Gastrocnemius medialis (tissue), 4 donors: ENCODE data around the gene SMARCB1. TPM values are rescaled to one million over a fixed set of nuclear protein-coding genes. Genes with fewer than 3 reads are reported as not detected.

Source experiments
- ATAC-seq, 2 donors: fragments of 150-250 bp; one replicate each; pipeline ENCODE4 v1.9.1; 2016
- DNase-seq, 2 donors: peaks; one replicate each; pipeline ENCODE4 v3.0.0-alpha.2; 2019
- H3K27ac ChIP-seq, 4 donors: fragments of 200-600 bp; sonication (generic); 1 replicate in 1 of 4; 2 replicates in 3 of 4; pipeline ENCODE4 v1.5.1; 2016 to 2018; ENCODE audit warnings: mild to moderate bottlenecking in 2 of 4, moderate library complexity in 1 of 4
- H3K27me3 ChIP-seq, 3 donors: fragments of 200-600 bp; sonication (generic) in 2 of 3; 1 replicate in 1 of 3; 2 replicates in 2 of 3; pipeline versions ENCODE4 v1.5.1 to v1.6.0; 2016 to 2019; ENCODE audit warnings: mild to moderate bottlenecking in 1 of 3, moderate library complexity in 1 of 3
- H3K36me3 ChIP-seq, 2 donors: fragments of 200-600 bp; sonication (generic) in 1 of 2; one replicate each; pipeline ENCODE4 v1.5.1; 2017 to 2018
- H3K4me1 ChIP-seq, 2 donors: fragments of 200-600 bp; sonication (generic) in 1 of 2; one replicate each; pipeline ENCODE4 v1.5.1; 2016 to 2017; ENCODE audit warnings: mild to moderate bottlenecking in 2 of 2
- H3K4me3 ChIP-seq, 4 donors: fragments of 200-600 bp; sonication (generic) in 3 of 4; 1 replicate in 1 of 4; 2 replicates in 3 of 4; pipeline ENCODE4 v1.5.1; 2016 to 2019; ENCODE audit warnings: mild to moderate bottlenecking in 2 of 4
- H3K9me3 ChIP-seq, 3 donors: fragments of 200-600 bp; sonication (generic) in 2 of 3; 1 replicate in 1 of 3; 2 replicates in 2 of 3; pipeline ENCODE4 v1.5.1; 2016 to 2019
- CTCF ChIP-seq, 5 experiments: fragments of 450-650 bp in 3 of 5; fragments of 200-600 bp in 2 of 5; sonication (generic) in 2 of 5; IDR thresholded peaks in 4 of 5; conservative IDR thresholded peaks in 1 of 5; 1 replicate in 4 of 5; 2 replicates in 1 of 5; pipeline ENCODE4 v1.5.1; 2016 to 2019; ENCODE audit warnings: antibody characterized with exemption in 5 of 5, mild to moderate bottlenecking in 3 of 5, moderate library complexity in 3 of 5
- POLR2A ChIP-seq, 2 donors: fragments of 450-650 bp; IDR thresholded peaks; one replicate each; pipeline ENCODE4 v1.6.1; 2017; ENCODE audit warnings: antibody characterized with exemption in 2 of 2, mild to moderate bottlenecking in 2 of 2, moderate library complexity in 2 of 2
- in situ Hi-C, 4 donors: fragments of 200-750 bp; cut with MboI; loops; one replicate each; pipeline versions ENCODE4 v1.15.0 to v1.8.0; 2017; ENCODE audit warnings: low sequenced_read_pairs in 4 of 4
- intact Hi-C: fragments of 100-400 bp; cut with DNase I; formaldehyde crosslinking; loops from one replicate; pipeline ENCODE4 v1.15.1; 2023; ENCODE audit warnings: low total_unique reads
- total RNA-seq, 4 donors: library from RNA; depleted of rRNA; stranded (reverse); fragments of >200 nt; gene quantifications; one replicate each; pipeline versions ENCODE4 v1.1.0 to v1.2.3, GENCODE V29; 2016

The SMARCB1 gene
- total RNA-seq, 4 donors from 2014 or later: 37.8 to 65.6 (median 55.2) TPM

DNA sequence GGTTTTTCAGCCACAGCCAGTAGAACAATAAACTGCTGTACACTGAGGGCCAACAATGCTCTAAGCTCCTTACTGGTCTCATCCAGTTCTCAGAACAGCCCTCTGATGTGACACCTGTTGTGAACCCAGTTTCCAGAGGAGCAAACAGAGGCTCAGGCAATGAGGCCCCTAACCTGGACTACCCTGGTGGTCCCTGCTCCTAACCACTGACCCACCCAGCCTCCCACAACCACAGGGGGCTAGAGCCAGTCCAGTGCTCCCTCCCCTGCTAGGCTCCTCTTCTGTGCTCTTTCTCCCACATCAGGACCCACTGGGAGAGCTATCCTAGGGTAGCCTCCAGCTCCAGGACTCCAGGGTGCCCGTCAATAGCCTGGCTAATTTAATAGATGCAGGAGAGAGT, 4.1 kb upstream of the SMARCB1 start:
- Histone ChIP-seq H3K4me1 (peaks cover 6 to 15% of the 10 kb centered on the region in 2 donors), H3K27ac (no peak overlapping the region), H3K27me3 (no peaks in the 10 kb centered on the region), H3K4me3 (no peak overlapping the region), H3K36me3 (no peaks in the 10 kb centered on the region), H3K9me3 (no peaks in the 10 kb centered on the region)
- in situ Hi-C loops: loop anchor here in 1 of 4 donors (5.0 kb wide), 1 partner anchor 65 kb away; no protein-coding TSS in a partner anchor
- TF ChIP-seq POLR2A (IDR thresholded peaks at IDR 0.05) (no peak), CTCF (IDR thresholded peaks at IDR 0.05 in 4 of 5, conservative IDR thresholded peaks at IDR 0.05 in 1 of 5) (no peak)
- DNase-seq (no peak), ATAC-seq (no peak)
- intact Hi-C loops: no loop called here

DNA sequence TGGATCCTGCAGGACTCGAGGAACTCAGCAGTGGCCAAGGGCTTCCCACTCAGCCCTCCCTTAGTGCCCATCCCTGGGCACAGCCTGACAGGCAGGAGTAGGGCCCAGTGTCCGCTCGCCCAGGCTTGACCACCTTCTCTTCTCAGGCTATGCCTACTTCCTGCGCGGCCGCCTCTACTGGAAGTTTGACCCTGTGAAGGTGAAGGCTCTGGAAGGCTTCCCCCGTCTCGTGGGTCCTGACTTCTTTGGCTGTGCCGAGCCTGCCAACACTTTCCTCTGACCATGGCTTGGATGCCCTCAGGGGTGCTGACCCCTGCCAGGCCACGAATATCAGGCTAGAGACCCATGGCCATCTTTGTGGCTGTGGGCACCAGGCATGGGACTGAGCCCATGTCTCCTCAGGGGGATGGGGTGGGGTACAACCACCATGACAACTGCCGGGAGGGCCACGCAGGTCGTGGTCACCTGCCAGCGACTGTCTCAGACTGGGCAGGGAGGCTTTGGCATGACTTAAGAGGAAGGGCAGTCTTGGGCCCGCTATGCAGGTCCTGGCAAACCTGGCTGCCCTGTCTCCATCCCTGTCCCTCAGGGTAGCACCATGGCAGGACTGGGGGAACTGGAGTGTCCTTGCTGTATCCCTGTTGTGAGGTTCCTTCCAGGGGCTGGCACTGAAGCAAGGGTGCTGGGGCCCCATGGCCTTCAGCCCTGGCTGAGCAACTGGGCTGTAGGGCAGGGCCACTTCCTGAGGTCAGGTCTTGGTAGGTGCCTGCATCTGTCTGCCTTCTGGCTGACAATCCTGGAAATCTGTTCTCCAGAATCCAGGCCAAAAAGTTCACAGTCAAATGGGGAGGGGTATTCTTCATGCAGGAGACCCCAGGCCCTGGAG, 3.3 kb upstream of the SMARCB1 start:
- ATAC-seq (no peak), DNase-seq (no peak)
- H3K27me3 ChIP-seq: no peaks in the 10 kb centered on the region
- no peak overlapping the region for H3K4me3 ChIP-seq
- intact Hi-C loops (no loop called here), in situ Hi-C loops (loop anchor here in 1 of 4 donors (5.0 kb wide), 1 partner anchor 64 kb away; no protein-coding TSS in a partner anchor)
- H3K27ac ChIP-seq: no peak overlapping the region
- H3K4me1 ChIP-seq: peaks cover 14 to 21% of the 10 kb centered on the region in 2 donors
- no peaks in the 10 kb centered on the region for H3K9me3 ChIP-seq
- TF ChIP-seq CTCF (IDR thresholded peaks at IDR 0.05 in 4 of 5, conservative IDR thresholded peaks at IDR 0.05 in 1 of 5) (no peak), POLR2A (IDR thresholded peaks at IDR 0.05) (no peak)
- no peaks in the 10 kb centered on the region for H3K36me3 ChIP-seq

GRCh38 chr22:23784215-23784732, 2.5 kb upstream of the SMARCB1 start:
- Histone ChIP-seq H3K27me3 (no peaks in the 10 kb centered on the region), H3K4me1 (peaks cover 20 to 28% of the 10 kb centered on the region in 2 donors), H3K36me3 (no peaks in the 10 kb centered on the region), H3K4me3 (no peak overlapping the region), H3K9me3 (no peaks in the 10 kb centered on the region), H3K27ac (peak overlapping the region in 2 of 4 donors; percentile 30 to 49)
- TF ChIP-seq POLR2A (IDR thresholded peaks at IDR 0.05): no peak
- TF ChIP-seq CTCF (IDR thresholded peaks at IDR 0.05 in 4 of 5, conservative IDR thresholded peaks at IDR 0.05 in 1 of 5): no peak
- DNase-seq (no peak), ATAC-seq (no peak)
- in situ Hi-C loops (loop anchor here in 1 of 4 donors (5.0 kb wide), 1 partner anchor 63 kb away; no protein-coding TSS in a partner anchor), intact Hi-C loops (no loop called here)

- Histone ChIP-seq H3K4me1 (peaks cover 27 to 34% of the 10 kb centered on the region in 2 donors), H3K4me3 (peak overlapping the region; percentile 35 to 93 (median 57)), H3K27me3 (no peaks in the 10 kb centered on the region), H3K27ac (peak overlapping the region; percentile 96 to 100 (median 98)), H3K36me3 (no peaks in the 10 kb centered on the region), H3K9me3 (no peaks in the 10 kb centered on the region)
- ATAC-seq (peak; percentile 5 to 45), DNase-seq (no peak)
- in situ Hi-C loops (no loop called here), intact Hi-C loops (loop anchor here (2.0 to 5.0 kb wide), 4 partner anchors 17 to 126 kb away; partner anchors contain the start of gene ZNF70)
- TF ChIP-seq POLR2A (IDR thresholded peaks at IDR 0.05) (no peak), CTCF (IDR thresholded peaks at IDR 0.05 in 4 of 5, conservative IDR thresholded peaks at IDR 0.05 in 1 of 5) (peak in 1 of 5 experiments; percentile 8)
Observed at GRCh38 chr22:23786261-23786710, 480 bp upstream of the SMARCB1 start.
